ENCODE results near the gene LAG3. TPM values are rescaled to one million over a fixed set of nuclear protein-coding genes. Genes with fewer than 3 reads are reported as not detected.
A peak's percentile ranks its signal among the peaks of the same experiment; 100 is the strongest.

The LAG3 gene
- polyA plus RNA-seq, 2 of the 4 experiments (the other 2 are of a cell fraction): 0.66 to 1.7 TPM

- TF ChIP-seq HES2 (IDR thresholded peaks at IDR 0.05): no peak
- TF ChIP-seq HEYL (CRISPR knock-in tag; IDR thresholded peaks at IDR 0.05): no peak
- no peak for TF ChIP-seq PBX3 (IDR thresholded peaks at IDR 0.05)
- TF ChIP-seq BCL3 (IDR thresholded peaks at IDR 0.05): no peak
- TF ChIP-seq EP300 (IDR thresholded peaks at IDR 0.05): no peak
- TF ChIP-seq PHF8 (IDR thresholded peaks at IDR 0.05; ENCODE audit: borderline replicate concordance, low read depth): no peak
- TF ChIP-seq KDM1A (IDR thresholded peaks at IDR 0.05; ENCODE audit: low read depth): no peak
- no peak for TF ChIP-seq HOXB13 (CRISPR knock-in tag; IDR thresholded peaks at IDR 0.05; ENCODE audit: low read depth)
- TF ChIP-seq CEBPB (IDR thresholded peaks at IDR 0.05): no peak
- no peak for TF ChIP-seq FOSL2 (IDR thresholded peaks at IDR 0.05)
- no peak for TF ChIP-seq FOSL2 (CRISPR knock-in tag; IDR thresholded peaks at IDR 0.05)
These were observed 47.0 kb downstream of the LAG3 start (continued) for GRCh38 chr12:6819106-6820030.

GRCh38 chr12:6820166-6820565 lies 47.8 kb downstream of the LAG3 start:
- H3K4me1 ChIP-seq: peaks cover 12% of the 10 kb centered on the region
- H3K9me3 ChIP-seq: no peaks in the 10 kb centered on the region
- TF ChIP-seq BCL3 (IDR thresholded peaks at IDR 0.05): no peak
- no peak for TF ChIP-seq KDM1A (IDR thresholded peaks at IDR 0.05; ENCODE audit: low read depth)
- no peak for TF ChIP-seq ZC3H11A (IDR thresholded peaks at IDR 0.05)
- no peak for TF ChIP-seq EHF (CRISPR knock-in tag; IDR thresholded peaks at IDR 0.05)
- TF ChIP-seq FOSL2 (IDR thresholded peaks at IDR 0.05): no peak
- no peak for TF ChIP-seq FOSL2 (CRISPR knock-in tag; IDR thresholded peaks at IDR 0.05)
- no peak for TF ChIP-seq KDM5A (IDR thresholded peaks at IDR 0.05)
- 57% methylated on average over 5 of the region's 5 CpGs for WGBS (ENCODE audit: missing lambda C conversion rate)
- H3K4me3 ChIP-seq: no peak overlapping the region
- DNase-seq (ENCODE audit: low read depth in 1 of 2, low spot score in 1 of 2) (no peak), ATAC-seq (no peak; a peak in 1 of 6 replicates), FAIRE-seq (no peak)
- no peak overlapping the region for H3K4me2 ChIP-seq
- POLR2A ChIA-PET: interaction anchor here (0.6 kb wide), 1 partner anchor 31 kb away, joined by 3 read pairs; no protein-coding TSS in a partner anchor
- no peak overlapping the region for H3K27ac ChIP-seq
- CTCF ChIA-PET: interaction anchor here (0.8 to 29.8 kb wide), 8 partner anchors 8 to 84 kb away, joined by 3 to 306 read pairs (median 9); partner anchors contain the start of genes MLF2 and PTMS

- ATAC-seq (peak; percentile 34 to 37), FAIRE-seq (no peak), DNase-seq (ENCODE audit: low read depth in 1 of 2, low spot score in 1 of 2) (peak; percentile 35 to 43)
- CTCF ChIA-PET: interaction anchor here (0.6 to 29.8 kb wide), 7 partner anchors 10 to 252 kb away, joined by 3 to 306 read pairs (median 78); partner anchors contain the start of genes CD4 and MLF2
- Histone ChIP-seq H3K4me1 (peaks cover 12% of the 10 kb centered on the region), H3K9me3 (no peaks in the 10 kb centered on the region), H3K4me3 (peak within 1 kb of the TSS; percentile 55), H3K27ac (peak within 1 kb of the TSS; percentile 76 to 87), H3K4me2 (peak within 1 kb of the TSS; percentile 100)
- TF ChIP-seq POLR2A (IDR thresholded peaks at IDR 0.05; ENCODE audit: low read length): peak; percentile 7; the same call in 1 of the 2 replicates
- TF ChIP-seq NFE2L2 (conservative IDR thresholded peaks at IDR 0.05; ENCODE audit: low read length): no peak
- POLR2A ChIA-PET: interaction anchor here (1.0 to 2.1 kb wide), 3 partner anchors 8 to 69 kb away, joined by 3 to 9 read pairs (median 4); partner anchors contain the start of genes MLF2 and USP5
- WGBS (ENCODE audit: missing lambda C conversion rate): under 1% methylated on average over 18 of the region's 28 CpGs
These were observed 49.5 kb downstream of the LAG3 start, which contains the start of gene GPR162 for GRCh38 chr12:6821591-6822425. Gene GPR162, plus strand, starts transcription at chr12:6821821. Its CDS starts 2,078 bp downstream, at chr12:6823899.
